DMS 273 (cell line): ENCODE data around the gene FAM184A.

ENCODE experiments used
- DNase-seq: peaks from one replicate; lab custom pipeline; 2025; ENCODE audit not compliant: unreplicated experiment; lab: John Stamatoyannopoulos, UW

The FAM184A gene

GRCh38 chr6:119060255-119060907 lies 18.1 kb downstream of the FAM184A start:
- no peak for DNase-seq

GRCh38 chr6:119055069-119055468 lies 23.4 kb downstream of the FAM184A start:
- no peak for DNase-seq

- DNase-seq: no peak
These were observed 25.5 kb downstream of the FAM184A start for GRCh38 chr6:119052987-119053386.

GRCh38 chr6:119052292-119052889 lies 26.1 kb downstream of the FAM184A start:
- DNase-seq: peak; percentile 26

- DNase-seq: no peak
These were observed 34.2 kb downstream of the FAM184A start for GRCh38 chr6:119044255-119044654.

- no peak for DNase-seq
These were observed 34.7 kb downstream of the FAM184A start for GRCh38 chr6:119043783-119044182.

- DNase-seq: no peak
These were observed 35.2 kb downstream of the FAM184A start for GRCh38 chr6:119043265-119043664.

GRCh38 chr6:119040636-119041035 lies 37.8 kb downstream of the FAM184A start:
- no peak for DNase-seq

GRCh38 chr6:119040229-119040628 lies 38.2 kb downstream of the FAM184A start:
- no peak for DNase-seq

GRCh38 chr6:119037941-119038623 lies 40.4 kb downstream of the FAM184A start:
- peak; percentile 81 for DNase-seq

GRCh38 chr6:119037264-119037663 lies 41.2 kb downstream of the FAM184A start:
- peak; percentile 19 for DNase-seq

- DNase-seq: peak; percentile 26
These were observed 42.4 kb downstream of the FAM184A start for GRCh38 chr6:119036081-119036480.

- peak; percentile 53 for DNase-seq
These were observed 43.0 kb downstream of the FAM184A start for GRCh38 chr6:119035459-119035858.

- peak; percentile 74 for DNase-seq
These were observed 43.5 kb downstream of the FAM184A start for GRCh38 chr6:119034827-119035458.

GRCh38 chr6:119032428-119032827 lies 46.0 kb downstream of the FAM184A start:
- DNase-seq: no peak

GRCh38 chr6:119030759-119031158 lies 47.7 kb downstream of the FAM184A start:
- no peak for DNase-seq

- DNase-seq: no peak
These were observed 50.4 kb downstream of the FAM184A start for GRCh38 chr6:119028091-119028490.

GRCh38 chr6:119027465-119027864 lies 51.0 kb downstream of the FAM184A start:
- no peak for DNase-seq

- no peak for DNase-seq
These were observed 51.6 kb downstream of the FAM184A start for GRCh38 chr6:119026822-119027221.

- DNase-seq: no peak
These were observed 52.7 kb downstream of the FAM184A start for GRCh38 chr6:119025793-119026192.

- no peak for DNase-seq
These were observed 54.4 kb downstream of the FAM184A start for GRCh38 chr6:119024111-119024510.

- DNase-seq: no peak
These were observed 55.7 kb downstream of the FAM184A start for GRCh38 chr6:119022796-119023195.
